IPS-18c (cell line): ENCODE results near the gene RBMX.
"Not testable (repeated sequence)": the region's sequence is repeated elsewhere in the genome, so short reads cannot be mapped to it uniquely, and the experiment has no call there.

ENCODE experiments used
- H3K4me3 ChIP-seq: 2 replicates; pipeline ENCODE4 v1.7.0; 2013; ENCODE audit warnings: low read depth, mild to moderate bottlenecking, low read length, moderate library complexity; ENCODE audit not compliant: insufficient read depth
- H3K9me3 ChIP-seq: one replicate; pipeline ENCODE4 v1.6.1; 2013; ENCODE audit warnings: mild to moderate bottlenecking, low read length, moderate library complexity; ENCODE audit not compliant: control insufficient read depth, insufficient read depth

Gene RBMX

DNA sequence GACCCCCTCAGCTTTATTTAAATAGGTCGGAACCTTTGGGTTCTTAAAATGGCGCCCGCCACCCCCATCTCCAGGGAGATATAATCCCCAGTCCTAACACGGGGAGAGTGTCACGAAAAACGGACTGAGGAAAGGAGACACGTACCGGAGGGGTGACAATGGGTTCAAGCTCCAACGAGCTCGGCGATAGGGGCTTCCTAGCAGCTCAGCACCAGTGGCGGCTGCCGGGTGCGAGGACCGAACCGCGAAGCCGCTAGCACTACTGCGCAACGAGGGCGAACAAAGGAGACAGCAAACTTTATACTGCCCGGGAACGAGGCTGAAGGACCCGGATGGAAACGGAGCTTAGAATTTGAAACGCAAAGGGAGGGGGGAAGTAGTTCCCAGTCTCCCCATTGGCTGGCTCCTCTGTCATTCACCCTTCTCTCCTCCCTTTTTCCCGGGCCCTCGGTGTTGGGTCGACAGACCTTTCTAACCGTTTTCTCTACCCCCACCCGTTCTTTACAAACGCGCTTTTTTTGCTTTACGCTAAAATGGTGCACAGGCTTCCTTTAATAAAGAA is at the start of gene RBMX:
Gene RBMX (minus strand): TSS at position 274 of the 562 bp plus-strand sequence. CDS start 1,298 bp downstream, outside the sequence.
- H3K9me3 ChIP-seq: peaks cover 12% of the 10 kb centered on the region
- H3K4me3 ChIP-seq: peak within 1 kb of the TSS; percentile 55

- H3K4me3 ChIP-seq, H3K9me3 ChIP-seq: not testable (repeated sequence)
Measured at GRCh38 chrX:136921438-136921837, 40.9 kb upstream of the RBMX start.

DNA sequence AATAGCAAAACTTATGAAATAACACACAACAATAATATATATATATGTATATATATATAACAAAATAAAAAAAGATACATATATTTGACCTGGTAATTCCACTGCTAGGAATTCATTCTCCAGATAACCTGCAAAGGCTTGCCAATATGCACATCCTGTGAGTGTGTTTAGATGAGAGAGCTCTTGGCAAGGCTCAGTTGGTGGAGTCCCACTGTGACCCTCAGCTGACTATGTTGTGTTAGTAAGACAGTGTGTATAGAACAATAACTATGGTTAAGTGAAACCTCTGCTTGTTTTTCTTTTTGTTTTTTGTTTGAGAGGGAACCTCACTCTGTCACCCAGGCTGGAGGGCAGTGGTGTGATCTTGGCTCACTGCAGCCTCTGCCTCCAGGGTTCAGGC is 39.5 kb upstream of the RBMX start:
- Histone ChIP-seq H3K4me3 (no peak overlapping the region), H3K9me3 (peaks cover 10% of the 10 kb centered on the region)

- Histone ChIP-seq H3K4me3 (no peak overlapping the region), H3K9me3 (peaks cover 6% of the 10 kb centered on the region)
Measured at GRCh38 chrX:136916827-136917226, 36.3 kb upstream of the RBMX start.

DNA sequence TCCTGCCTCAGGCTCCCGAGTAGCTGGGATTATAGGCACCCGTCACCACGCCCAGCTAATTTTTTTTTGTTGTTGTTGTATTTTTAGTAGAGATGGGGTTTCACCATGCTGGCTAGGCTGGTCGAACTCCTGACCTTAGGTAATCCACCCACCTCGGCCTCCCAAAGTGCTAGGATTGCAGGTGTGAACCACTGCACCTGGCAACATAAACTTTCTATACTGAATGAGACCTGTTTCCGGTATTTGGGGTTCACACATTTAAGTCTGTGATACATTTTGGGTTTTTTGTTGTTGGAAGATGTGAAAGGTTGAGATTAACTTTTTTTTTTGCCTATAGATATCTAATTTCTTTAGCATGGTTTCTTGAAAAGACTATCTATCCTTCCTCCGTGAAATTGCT is 31.1 kb upstream of the RBMX start:
- H3K9me3 ChIP-seq, H3K4me3 ChIP-seq: not testable (repeated sequence)

DNA sequence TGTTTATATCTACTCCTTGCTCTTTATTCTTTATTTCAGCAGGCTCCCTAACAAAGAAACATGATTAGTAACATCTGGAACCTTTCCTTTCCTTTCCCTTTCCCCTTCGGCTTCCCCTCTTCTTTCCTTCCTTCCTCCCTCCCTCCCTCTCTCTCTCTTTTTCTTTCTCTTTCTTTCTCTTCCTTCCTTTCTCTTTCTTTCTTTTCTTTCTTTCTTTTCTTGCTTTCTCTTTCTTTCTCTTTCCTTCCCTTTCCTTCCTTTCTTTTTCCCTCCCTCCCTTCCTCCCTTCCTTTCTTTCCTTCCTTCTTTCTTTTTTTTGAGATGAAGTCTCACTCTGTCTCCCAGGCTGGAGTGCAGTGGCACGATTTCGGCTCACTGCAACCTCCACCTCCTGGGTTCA is 30.7 kb upstream of the RBMX start:
- Histone ChIP-seq H3K4me3 (no peak overlapping the region), H3K9me3 (peaks cover 3% of the 10 kb centered on the region)

GRCh38 chrX:136910565-136911035 is 30.1 kb upstream of the RBMX start:
- Histone ChIP-seq H3K4me3 (peak overlapping the region; percentile 74), H3K9me3 (peaks cover 3% of the 10 kb centered on the region)

DNA sequence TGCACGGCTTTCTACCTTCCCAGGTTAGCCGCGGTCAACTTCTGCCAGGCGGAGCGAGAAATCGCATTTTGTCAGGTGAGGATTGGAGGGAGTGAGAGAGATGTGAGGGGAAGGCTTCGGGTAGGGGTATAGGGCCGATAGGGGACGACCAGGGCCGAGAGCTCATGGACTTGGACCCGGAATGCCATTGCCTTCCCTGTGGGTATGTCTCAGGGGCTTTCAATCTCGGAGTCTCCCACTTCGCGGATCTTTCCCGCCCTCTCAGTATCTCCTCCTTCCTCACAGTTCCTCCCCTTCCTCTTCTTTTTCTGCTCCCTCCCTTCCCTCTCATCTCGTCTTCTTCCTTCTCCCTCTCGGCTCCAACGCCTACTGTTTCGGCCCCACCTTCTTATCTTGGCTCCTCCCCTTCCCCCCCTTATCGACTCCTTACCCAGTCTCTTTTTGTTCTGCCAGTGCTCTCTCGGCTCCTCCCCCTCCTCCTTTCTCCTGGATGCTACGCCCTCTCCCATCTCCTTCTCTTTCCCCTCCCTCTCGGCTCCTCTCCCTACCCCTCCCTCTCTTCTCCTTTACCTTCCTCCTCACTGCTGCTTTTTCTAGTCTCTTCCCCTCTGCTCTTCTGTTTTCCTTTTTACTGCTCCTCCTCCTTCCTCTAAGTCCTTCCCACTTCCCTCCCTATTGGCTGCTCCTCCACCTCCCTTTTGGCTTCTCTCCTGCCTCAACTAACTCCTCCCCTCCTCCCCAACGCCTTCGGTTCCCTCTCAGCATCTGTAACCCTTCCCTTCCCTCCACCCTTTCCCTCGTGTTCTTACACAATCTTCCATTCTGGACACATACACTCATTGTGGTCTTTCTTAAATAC is 29.4 kb upstream of the RBMX start:
- Histone ChIP-seq H3K4me3 (peak overlapping the region; percentile 74), H3K9me3 (peaks cover 3% of the 10 kb centered on the region)

DNA sequence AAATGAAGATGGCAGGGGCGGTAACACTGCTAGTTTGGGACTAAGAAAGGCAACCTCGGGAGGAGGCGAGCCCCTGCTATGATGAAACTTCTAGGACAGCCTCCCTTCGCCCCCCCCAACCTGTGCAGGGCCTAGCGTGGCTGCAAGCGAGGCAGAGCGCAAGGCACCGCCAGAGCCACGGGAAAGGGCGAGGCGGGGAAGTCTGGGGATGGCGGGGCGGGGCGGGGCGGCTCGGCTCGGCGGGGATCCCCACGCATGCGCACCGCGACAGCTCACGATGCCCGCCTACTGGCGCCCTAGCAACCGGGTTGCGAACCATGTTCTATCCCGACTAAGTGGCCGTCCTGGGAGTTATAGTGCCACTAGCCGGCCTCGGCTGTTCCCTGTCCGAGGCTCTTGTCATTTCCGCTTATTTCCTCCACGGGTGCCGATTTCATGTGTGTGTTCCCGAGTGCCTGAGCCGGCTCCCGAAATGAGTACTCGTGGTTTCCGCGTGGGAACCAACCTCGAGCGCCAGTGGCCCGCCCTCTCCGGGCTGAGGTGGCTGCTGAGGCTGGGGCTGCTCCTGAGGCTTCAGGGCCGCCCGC is 28.7 kb upstream of the RBMX start:
- H3K9me3 ChIP-seq: peaks cover 3% of the 10 kb centered on the region
- H3K4me3 ChIP-seq: peak overlapping the region; percentile 74

- H3K9me3 ChIP-seq: peaks cover 3% of the 10 kb centered on the region
- no peak overlapping the region for H3K4me3 ChIP-seq
Measured at GRCh38 chrX:136907621-136908020, 27.1 kb upstream of the RBMX start.

DNA sequence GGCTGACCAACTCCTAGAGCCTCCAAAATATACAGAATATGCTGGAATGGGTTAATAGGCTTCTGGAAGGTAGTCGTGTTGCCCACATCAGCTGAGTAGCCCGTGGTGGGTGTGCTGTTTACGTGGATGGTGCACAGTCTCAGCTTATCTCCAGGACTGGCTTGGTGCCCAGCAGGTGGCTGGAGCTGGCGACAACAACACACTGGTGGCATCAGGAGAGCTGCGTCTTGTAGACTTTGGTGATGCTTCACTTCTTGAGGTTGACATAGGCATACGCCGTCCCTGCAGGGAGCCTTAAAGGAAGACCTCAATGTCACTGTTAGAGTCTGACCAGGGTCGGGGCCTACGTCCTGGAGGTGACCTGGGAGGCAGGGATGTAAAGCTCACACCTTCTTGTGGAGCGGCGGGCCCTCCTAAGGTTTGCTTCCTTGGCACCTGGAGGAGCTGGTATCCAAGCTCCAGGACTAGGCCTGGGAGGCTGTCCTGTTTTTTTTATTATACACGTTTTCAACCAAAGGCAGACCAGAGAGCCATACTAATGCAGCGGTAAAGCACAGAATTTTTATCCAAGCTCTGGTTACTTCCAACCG is 26.5 kb upstream of the RBMX start:
- peaks cover 3% of the 10 kb centered on the region for H3K9me3 ChIP-seq

GRCh38 chrX:136904067-136904466 is 23.5 kb upstream of the RBMX start:
- H3K9me3 ChIP-seq, H3K4me3 ChIP-seq: not testable (repeated sequence)

More for the DNA sequence above, 26.5 kb upstream of the RBMX start:
- no peak overlapping the region for H3K4me3 ChIP-seq

DNA sequence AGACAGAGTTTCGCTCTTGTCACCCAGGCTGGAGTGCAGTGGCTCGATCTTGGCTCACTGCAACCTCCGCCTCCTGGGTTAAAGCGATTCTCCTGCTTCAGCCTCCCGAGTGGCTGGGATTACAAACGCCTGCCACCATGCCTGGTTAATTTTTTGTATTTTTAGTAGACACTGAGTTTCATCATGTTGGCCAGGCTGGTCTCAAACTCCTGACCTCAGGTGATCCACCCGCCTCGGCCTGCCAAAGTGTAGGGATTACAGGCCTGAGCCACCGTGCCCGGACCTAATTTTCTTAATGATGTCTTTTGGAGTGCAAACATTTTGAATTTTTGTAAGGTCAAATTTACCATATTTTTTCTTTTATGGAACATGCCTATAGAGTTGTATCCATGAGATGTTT is 19.5 kb upstream of the RBMX start:
- H3K4me3 ChIP-seq, H3K9me3 ChIP-seq: not testable (repeated sequence)

DNA sequence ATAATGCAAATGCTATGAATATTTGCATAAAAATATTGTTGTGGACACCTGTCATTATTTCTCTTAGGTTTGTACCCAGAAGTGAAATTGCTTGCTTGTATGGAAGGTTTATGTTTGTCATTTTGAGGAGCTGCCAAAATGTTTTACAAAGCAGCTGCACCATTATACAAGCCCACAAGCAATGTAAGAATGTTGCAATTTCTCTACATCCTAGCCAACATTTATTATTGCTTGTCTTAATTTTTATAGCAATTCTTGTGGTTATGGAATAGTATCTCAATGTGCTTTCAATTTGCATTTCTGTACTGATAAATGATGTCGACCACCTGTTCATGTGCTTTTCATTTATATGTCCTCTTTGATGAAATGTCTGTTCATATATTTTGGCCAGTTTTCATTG is 18.7 kb upstream of the RBMX start:
- H3K9me3 ChIP-seq: no peaks in the 10 kb centered on the region

GRCh38 chrX:136898752-136899151 is 18.2 kb upstream of the RBMX start:
- not testable (repeated sequence) for H3K9me3 ChIP-seq, H3K4me3 ChIP-seq

More for the DNA sequence above, 18.7 kb upstream of the RBMX start:
- H3K4me3 ChIP-seq: no peak overlapping the region

GRCh38 chrX:136896121-136896914 is 15.8 kb upstream of the RBMX start:
- Histone ChIP-seq H3K4me3 (no peak overlapping the region), H3K9me3 (no peaks in the 10 kb centered on the region)

DNA sequence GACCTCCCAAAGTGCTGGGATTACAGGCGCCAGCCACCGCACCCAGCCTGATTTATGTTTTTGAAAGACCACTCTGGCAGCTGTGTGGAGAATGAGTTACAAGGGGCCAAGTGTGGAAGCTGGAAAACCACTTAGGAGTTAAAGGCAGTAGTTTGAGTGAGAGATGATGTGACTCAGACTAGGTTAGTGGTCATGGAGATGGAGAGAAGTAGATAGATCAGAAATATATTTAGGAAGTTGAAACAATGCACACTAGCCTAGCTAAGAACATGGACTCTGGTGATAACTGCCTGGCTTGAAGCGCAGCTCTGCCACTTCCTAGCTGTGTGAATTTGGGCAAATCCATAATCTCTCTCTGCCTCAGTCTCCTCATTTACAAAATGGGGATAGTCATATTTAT is 11.9 kb upstream of the RBMX start:
- H3K9me3 ChIP-seq: no peaks in the 10 kb centered on the region
- no peak overlapping the region for H3K4me3 ChIP-seq
